ENCODE data around the gene ELP4. TPM values are rescaled to one million over a fixed set of nuclear protein-coding genes. Genes with fewer than 3 reads are reported as not detected.
"Not testable (repeated sequence)": the region's sequence is repeated elsewhere in the genome, so short reads cannot be mapped to it uniquely, and the experiment has no call there.

The ELP4 gene
- total and polyA plus RNA-seq, 3 experiments from 2014 or later = 18.4 to 23.2 (median 20.5) TPM

DNA sequence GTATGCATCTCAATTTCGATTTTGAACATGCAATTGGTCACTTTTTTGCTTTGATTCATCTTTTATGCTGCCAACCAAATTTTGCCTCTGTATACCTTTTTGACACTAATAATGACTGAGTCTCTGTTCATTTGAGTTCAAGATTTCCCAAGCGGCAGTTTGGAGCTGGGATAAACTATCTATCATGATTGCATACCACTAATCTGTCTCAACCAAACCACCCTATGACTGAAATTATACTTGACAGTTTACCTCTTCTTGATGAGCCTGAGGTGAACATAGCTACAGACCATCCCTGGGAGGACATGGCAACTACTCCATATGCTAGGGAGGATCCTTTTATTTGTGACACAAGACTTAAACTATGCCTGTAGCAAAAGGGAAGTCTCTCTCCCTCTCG is 155.4 kb downstream of the ELP4 start:
- Histone ChIP-seq H3K4me1 (ENCODE audit: insufficient read depth, low read length) (no peaks in the 10 kb centered on the region), H3K27ac (ENCODE audit: low read depth, low read length) (no peak overlapping the region), H3K27me3 (ENCODE audit: insufficient read depth, low read length, poor library complexity, severe bottlenecking) (no peaks in the 10 kb centered on the region), H3K36me3 (ENCODE audit: insufficient read depth, low read length) (no peaks in the 10 kb centered on the region), H3K9me3 (ENCODE audit: low read length) (no peaks in the 10 kb centered on the region), H3K4me3 (ENCODE audit: low read length) (no peak overlapping the region)
- Mint-ChIP-seq H3K4me3 (no peak overlapping the region), H3K4me1 (no peaks in the 10 kb centered on the region), H3K27me3 (no peaks in the 10 kb centered on the region), H3K27ac (no peak overlapping the region), H3K9me3 (no peaks in the 10 kb centered on the region), H3K36me3 (peaks cover 0 to 6% (median 1%) of the 10 kb centered on the region in 3 donors)
- CTCF ChIA-PET = no interaction called here
- POLR2A ChIA-PET = no interaction called here
- no peak for DNase-seq

DNA sequence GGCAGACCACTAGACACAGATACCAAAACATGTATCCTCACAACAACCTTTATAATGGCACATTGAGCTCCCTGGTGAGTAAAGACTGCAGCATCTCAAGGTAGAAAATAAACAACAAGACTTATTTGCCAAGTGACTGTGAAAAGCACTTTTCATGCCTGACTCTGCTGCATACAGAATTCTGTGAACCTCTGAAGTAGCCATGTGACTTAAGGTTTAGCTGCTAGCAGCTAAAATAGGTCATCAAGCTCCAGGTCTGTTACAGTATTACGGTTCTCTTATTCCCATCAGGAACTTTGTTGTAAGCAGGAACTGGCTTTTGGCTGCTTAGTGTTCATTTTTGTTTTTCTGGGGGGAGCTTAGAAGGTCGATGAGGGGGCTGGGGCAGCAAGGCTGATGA is 162.1 kb downstream of the ELP4 start:
- Histone ChIP-seq H3K27ac (ENCODE audit: low read depth, low read length) (no peak overlapping the region), H3K4me3 (ENCODE audit: low read length) (no peak overlapping the region), H3K9me3 (ENCODE audit: low read length) (no peaks in the 10 kb centered on the region), H3K27me3 (ENCODE audit: insufficient read depth, low read length, poor library complexity, severe bottlenecking) (no peaks in the 10 kb centered on the region), H3K4me1 (ENCODE audit: insufficient read depth, low read length) (no peaks in the 10 kb centered on the region), H3K36me3 (ENCODE audit: insufficient read depth, low read length) (no peaks in the 10 kb centered on the region)
- DNase-seq = no peak
- Mint-ChIP-seq H3K36me3 (peaks cover 8 to 16% (median 9%) of the 10 kb centered on the region in 3 donors), H3K4me1 (no peaks in the 10 kb centered on the region), H3K9me3 (no peaks in the 10 kb centered on the region), H3K27me3 (no peaks in the 10 kb centered on the region), H3K4me3 (no peak overlapping the region), H3K27ac (no peak overlapping the region)
- POLR2A ChIA-PET = no interaction called here
- CTCF ChIA-PET = no interaction called here

DNA sequence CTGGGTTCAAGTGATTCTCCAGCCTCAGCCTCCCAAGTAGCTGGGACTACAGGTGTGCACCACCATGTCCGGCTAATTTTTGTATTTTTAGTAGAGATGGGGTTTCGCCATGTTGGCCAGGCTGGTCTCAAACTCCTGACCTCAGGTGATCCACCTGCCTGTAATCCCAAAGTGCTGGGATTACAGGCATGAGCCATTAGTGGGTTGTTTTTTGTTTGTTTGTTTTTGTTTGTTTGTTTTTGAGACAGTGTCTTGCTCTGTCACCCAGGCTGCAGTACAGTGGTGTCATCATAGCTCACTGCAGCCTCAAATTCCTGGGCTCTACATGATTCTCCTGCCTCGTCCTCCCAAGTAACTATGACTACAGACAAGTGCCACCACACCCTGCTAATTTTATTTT is 163.5 kb downstream of the ELP4 start:
- peaks cover 11 to 21% (median 12%) of the 10 kb centered on the region in 3 donors for H3K36me3 Mint-ChIP-seq
- H3K36me3 ChIP-seq (ENCODE audit: insufficient read depth, low read length); H3K27me3 Mint-ChIP-seq; POLR2A ChIA-PET; H3K4me3 Mint-ChIP-seq; H3K9me3 Mint-ChIP-seq; H3K27ac Mint-ChIP-seq; CTCF ChIA-PET; DNase-seq; H3K27me3 ChIP-seq (ENCODE audit: insufficient read depth, low read length, poor library complexity, severe bottlenecking); H3K4me3 ChIP-seq (ENCODE audit: low read length); H3K9me3 ChIP-seq (ENCODE audit: low read length); H3K27ac ChIP-seq (ENCODE audit: low read depth, low read length); H3K4me1 ChIP-seq (ENCODE audit: insufficient read depth, low read length); H3K4me1 Mint-ChIP-seq: not testable (repeated sequence)

DNA sequence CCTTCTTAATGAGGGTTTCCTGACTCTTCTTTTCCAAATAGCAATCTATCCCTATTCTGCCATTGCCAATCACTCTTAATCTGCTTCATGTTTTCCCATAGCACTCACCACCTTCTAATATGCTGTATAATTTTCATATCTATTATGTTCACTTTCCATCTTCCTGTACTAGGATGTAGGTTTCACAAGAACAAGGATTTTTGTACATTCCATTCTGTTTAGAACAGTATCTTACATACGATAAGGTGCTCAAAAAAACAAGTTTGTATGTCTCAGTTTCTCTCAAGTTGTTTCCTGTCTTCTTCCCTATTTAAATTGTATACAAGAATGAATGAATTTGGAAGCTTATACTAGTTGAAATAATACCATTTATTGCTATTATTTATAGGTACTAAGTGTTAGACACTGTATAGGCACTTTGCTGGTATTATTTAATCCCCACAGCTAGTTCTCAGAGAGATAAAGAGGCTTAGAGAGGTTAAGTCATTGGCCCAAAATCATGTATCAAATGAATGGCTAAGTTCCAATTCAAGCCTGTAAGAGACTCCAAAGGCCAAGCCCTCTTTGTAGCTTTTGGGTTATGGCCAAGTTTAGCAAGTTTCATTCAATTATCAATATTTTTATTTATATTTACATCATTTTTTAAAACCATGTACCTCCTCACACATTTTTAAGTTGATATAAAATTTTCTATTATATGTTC is 166.9 kb downstream of the ELP4 start:
- DNase-seq = no peak
- no peaks in the 10 kb centered on the region for H3K27me3 ChIP-seq (ENCODE audit: insufficient read depth, low read length, poor library complexity, severe bottlenecking)
- no peaks in the 10 kb centered on the region for H3K36me3 ChIP-seq (ENCODE audit: insufficient read depth, low read length)
- H3K27ac ChIP-seq (ENCODE audit: low read depth, low read length) = no peak overlapping the region
- Mint-ChIP-seq H3K27me3 (no peaks in the 10 kb centered on the region), H3K27ac (peak overlapping the region in 1 of 8 donors; percentile 2), H3K4me3 (no peak overlapping the region), H3K9me3 (peaks cover 0 to 4% (median 0%) of the 10 kb centered on the region in 5 donors), H3K4me1 (no peaks in the 10 kb centered on the region), H3K36me3 (peaks cover 17 to 38% (median 24%) of the 10 kb centered on the region in 3 donors)
- H3K9me3 ChIP-seq (ENCODE audit: low read length) = no peaks in the 10 kb centered on the region
- POLR2A ChIA-PET = no interaction called here
- CTCF ChIA-PET = no interaction called here
- H3K4me1 ChIP-seq (ENCODE audit: insufficient read depth, low read length) = no peaks in the 10 kb centered on the region
- no peak overlapping the region for H3K4me3 ChIP-seq (ENCODE audit: low read length)

DNA sequence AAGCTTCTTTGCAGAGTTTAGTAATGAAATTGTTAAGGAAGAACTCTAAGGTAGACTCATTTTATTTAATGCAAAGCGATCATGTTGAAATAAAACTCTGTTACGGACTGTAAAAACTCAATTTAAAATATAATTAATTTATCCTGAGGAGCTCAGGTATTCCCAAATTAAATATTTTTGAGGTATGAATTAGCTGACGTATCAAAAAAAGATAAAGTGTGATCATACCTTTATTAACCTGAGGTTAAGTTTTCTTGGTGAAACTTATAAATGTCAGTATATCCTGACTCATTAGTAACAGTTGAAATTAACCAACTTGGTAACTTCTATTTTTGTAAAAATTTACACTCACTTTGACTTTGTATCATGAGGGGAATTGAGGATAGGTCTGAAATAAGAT is 171.2 kb downstream of the ELP4 start:
- H3K27me3 ChIP-seq (ENCODE audit: insufficient read depth, low read length, poor library complexity, severe bottlenecking) = no peaks in the 10 kb centered on the region
- Mint-ChIP-seq H3K27me3 (no peaks in the 10 kb centered on the region), H3K4me1 (no peaks in the 10 kb centered on the region), H3K9me3 (peaks cover 0 to 4% (median 0%) of the 10 kb centered on the region in 5 donors), H3K27ac (no peak overlapping the region), H3K4me3 (no peak overlapping the region), H3K36me3 (peaks cover 24 to 34% (median 25%) of the 10 kb centered on the region in 3 donors)
- H3K27ac ChIP-seq (ENCODE audit: low read depth, low read length) = no peak overlapping the region
- H3K36me3 ChIP-seq (ENCODE audit: insufficient read depth, low read length) = no peaks in the 10 kb centered on the region
- H3K4me3 ChIP-seq (ENCODE audit: low read length) = no peak overlapping the region
- no peak for DNase-seq
- H3K9me3 ChIP-seq (ENCODE audit: low read length) = no peaks in the 10 kb centered on the region
- no peaks in the 10 kb centered on the region for H3K4me1 ChIP-seq (ENCODE audit: insufficient read depth, low read length)
- ChIA-PET CTCF (no interaction called here), POLR2A (no interaction called here)

DNA sequence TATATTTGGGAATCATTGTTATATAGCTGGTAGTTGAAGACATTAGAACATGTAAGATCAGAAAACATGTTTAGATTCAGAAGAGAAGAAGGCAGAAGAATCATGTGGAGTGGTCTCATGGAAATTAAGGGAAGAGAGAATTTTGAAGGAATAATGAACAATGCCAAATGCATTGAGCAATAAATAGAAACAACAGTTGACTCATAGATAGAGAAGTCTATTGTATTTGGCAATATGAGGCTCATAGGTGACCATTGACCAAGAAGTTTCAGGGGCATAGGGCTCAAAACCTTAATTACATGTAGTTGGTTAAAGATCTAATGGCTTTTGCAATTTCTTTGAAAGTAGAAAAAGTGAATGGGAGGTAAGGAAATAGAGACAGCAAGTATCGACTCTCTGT is 177.7 kb downstream of the ELP4 start:
- Mint-ChIP-seq H3K36me3 (peaks cover 1 to 2% (median 1%) of the 10 kb centered on the region in 3 donors), H3K27ac (no peak overlapping the region), H3K4me1 (peaks cover 0 to 18% (median 17%) of the 10 kb centered on the region in 3 donors), H3K9me3 (peaks cover 0 to under 1% (median 0%) of the 10 kb centered on the region in 5 donors), H3K4me3 (no peak overlapping the region), H3K27me3 (no peaks in the 10 kb centered on the region)
- no peak overlapping the region for H3K27ac ChIP-seq (ENCODE audit: low read depth, low read length)
- H3K4me3 ChIP-seq (ENCODE audit: low read length) = no peak overlapping the region
- CTCF ChIA-PET = no interaction called here
- DNase-seq = no peak
- no peaks in the 10 kb centered on the region for H3K36me3 ChIP-seq (ENCODE audit: insufficient read depth, low read length)
- H3K4me1 ChIP-seq (ENCODE audit: insufficient read depth, low read length) = no peaks in the 10 kb centered on the region
- POLR2A ChIA-PET = no interaction called here
- H3K27me3 ChIP-seq (ENCODE audit: insufficient read depth, low read length, poor library complexity, severe bottlenecking) = no peaks in the 10 kb centered on the region
- H3K9me3 ChIP-seq (ENCODE audit: low read length) = no peaks in the 10 kb centered on the region

DNA sequence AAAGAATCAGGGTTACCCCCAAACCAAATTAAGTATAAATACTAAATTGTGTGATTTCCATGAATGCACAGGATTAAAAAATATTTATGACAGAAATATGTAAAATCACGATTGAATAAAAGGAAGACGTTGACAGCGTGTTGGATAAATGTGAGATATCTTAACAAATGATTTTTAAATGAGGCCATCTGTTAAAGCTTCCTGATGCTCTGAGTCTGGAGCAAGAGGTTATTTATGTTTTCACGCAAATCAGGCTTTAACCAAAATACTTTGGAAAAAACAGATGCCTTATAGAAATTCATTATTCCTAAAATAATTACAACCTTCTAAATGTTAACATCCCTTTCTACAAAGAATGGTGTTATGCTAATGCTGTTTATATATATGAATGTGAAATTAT is 178.3 kb downstream of the ELP4 start:
- no peak overlapping the region for H3K4me3 ChIP-seq (ENCODE audit: low read length)
- Mint-ChIP-seq H3K36me3 (peaks cover 1 to 6% (median 5%) of the 10 kb centered on the region in 3 donors), H3K27me3 (no peaks in the 10 kb centered on the region), H3K27ac (no peak overlapping the region), H3K4me3 (no peak overlapping the region), H3K9me3 (peaks cover 0 to 6% (median 0%) of the 10 kb centered on the region in 5 donors), H3K4me1 (peaks cover 0 to 18% (median 17%) of the 10 kb centered on the region in 3 donors)
- no peaks in the 10 kb centered on the region for H3K4me1 ChIP-seq (ENCODE audit: insufficient read depth, low read length)
- no peaks in the 10 kb centered on the region for H3K36me3 ChIP-seq (ENCODE audit: insufficient read depth, low read length)
- H3K27me3 ChIP-seq (ENCODE audit: insufficient read depth, low read length, poor library complexity, severe bottlenecking) = no peaks in the 10 kb centered on the region
- ChIA-PET CTCF (no interaction called here), POLR2A (no interaction called here)
- no peak overlapping the region for H3K27ac ChIP-seq (ENCODE audit: low read depth, low read length)
- DNase-seq = no peak
- no peaks in the 10 kb centered on the region for H3K9me3 ChIP-seq (ENCODE audit: low read length)

DNA sequence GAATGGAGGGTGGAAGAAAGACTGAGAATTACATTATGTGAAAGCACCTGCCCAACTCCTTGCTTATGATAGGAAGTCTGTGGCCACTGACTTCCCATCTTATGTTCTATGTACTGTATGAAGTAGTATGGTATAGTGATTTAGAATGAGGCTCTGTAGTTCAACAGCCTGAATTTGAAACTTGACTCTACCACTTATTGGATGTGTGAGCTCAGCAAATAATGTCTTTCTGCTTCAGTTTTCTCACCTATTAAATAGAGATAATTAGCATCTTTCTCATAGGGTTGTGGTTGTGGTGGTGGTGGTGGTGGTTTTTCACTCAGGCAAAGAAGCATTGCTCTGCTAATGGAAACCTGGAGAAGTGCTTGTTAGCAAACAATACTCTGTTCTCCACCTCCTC is 180.0 kb downstream of the ELP4 start:
- no peak for DNase-seq
- H3K27ac Mint-ChIP-seq = no peak overlapping the region
- CTCF ChIA-PET = no interaction called here

More for the DNA sequence above, 180.0 kb downstream of the ELP4 start:
- Histone ChIP-seq H3K4me1 (ENCODE audit: insufficient read depth, low read length) (no peaks in the 10 kb centered on the region), H3K27me3 (ENCODE audit: insufficient read depth, low read length, poor library complexity, severe bottlenecking) (no peaks in the 10 kb centered on the region), H3K27ac (ENCODE audit: low read depth, low read length) (no peak overlapping the region), H3K9me3 (ENCODE audit: low read length) (no peaks in the 10 kb centered on the region), H3K4me3 (ENCODE audit: low read length) (no peak overlapping the region), H3K36me3 (ENCODE audit: insufficient read depth, low read length) (no peaks in the 10 kb centered on the region)
- POLR2A ChIA-PET = no interaction called here
- Mint-ChIP-seq H3K27me3 (peaks cover 0 to 1% of the 10 kb centered on the region in 2 donors), H3K4me1 (peaks cover 0 to 19% (median 18%) of the 10 kb centered on the region in 3 donors), H3K4me3 (no peak overlapping the region), H3K36me3 (peaks cover 5 to 13% (median 7%) of the 10 kb centered on the region in 3 donors), H3K9me3 (peaks cover 3 to 7% (median 3%) of the 10 kb centered on the region in 5 donors)

All from CD8-positive, alpha-beta memory T cell (primary cell).